C4-2B (cell line): ENCODE measurements around the gene DOCK11.

ENCODE experiments used
- ZFX ChIP-seq: fragments of 450-650 bp; IDR thresholded peaks from 2 replicates; pipeline ENCODE4 v1.6.1; 2017
- TF ChIP-seq, protein P1 (sequence below): fragments of 450-650 bp; conservative IDR thresholded peaks from 2 replicates; pipeline ENCODE4 v1.5.1; 2017; ENCODE audit warnings: mild to moderate bottlenecking

DNA sequence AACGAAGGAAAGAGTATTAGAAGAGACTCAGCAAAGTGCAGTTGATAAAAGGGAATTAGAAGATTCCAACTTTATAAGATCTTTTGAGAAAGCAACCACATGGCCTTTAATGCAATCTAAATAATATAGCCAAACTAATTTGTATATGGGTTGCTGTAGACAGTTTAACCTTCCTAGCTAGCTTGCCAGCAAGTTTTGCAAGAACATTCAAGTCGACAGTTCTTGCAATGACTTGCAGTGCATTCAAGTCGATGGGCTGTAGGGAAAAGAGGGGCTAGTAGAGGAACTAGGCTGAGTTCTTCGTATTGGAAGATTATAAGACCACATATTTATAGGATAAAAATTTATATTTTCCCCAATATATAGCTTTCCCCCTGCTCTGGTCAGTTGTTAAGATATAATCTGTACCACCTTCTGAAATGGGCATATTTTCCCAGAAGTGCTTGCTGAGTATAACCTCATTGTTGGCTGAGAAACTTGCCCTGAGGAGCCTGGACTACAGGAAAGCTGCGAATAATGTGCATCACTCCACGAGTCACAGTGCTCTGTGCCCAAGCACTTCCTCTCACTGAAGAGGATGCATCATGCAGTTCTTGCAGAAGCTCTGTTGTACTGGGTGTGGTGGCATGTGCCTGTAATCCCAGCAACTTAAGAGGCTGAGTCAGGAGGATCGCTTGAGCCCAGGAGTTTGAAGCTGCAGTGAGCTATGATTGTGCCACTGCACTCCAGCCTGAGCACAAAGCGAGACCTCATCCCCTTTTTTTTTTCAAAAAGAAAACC is 56.7 kb downstream of the DOCK11 start:
- TF ChIP-seq, protein P1, sequence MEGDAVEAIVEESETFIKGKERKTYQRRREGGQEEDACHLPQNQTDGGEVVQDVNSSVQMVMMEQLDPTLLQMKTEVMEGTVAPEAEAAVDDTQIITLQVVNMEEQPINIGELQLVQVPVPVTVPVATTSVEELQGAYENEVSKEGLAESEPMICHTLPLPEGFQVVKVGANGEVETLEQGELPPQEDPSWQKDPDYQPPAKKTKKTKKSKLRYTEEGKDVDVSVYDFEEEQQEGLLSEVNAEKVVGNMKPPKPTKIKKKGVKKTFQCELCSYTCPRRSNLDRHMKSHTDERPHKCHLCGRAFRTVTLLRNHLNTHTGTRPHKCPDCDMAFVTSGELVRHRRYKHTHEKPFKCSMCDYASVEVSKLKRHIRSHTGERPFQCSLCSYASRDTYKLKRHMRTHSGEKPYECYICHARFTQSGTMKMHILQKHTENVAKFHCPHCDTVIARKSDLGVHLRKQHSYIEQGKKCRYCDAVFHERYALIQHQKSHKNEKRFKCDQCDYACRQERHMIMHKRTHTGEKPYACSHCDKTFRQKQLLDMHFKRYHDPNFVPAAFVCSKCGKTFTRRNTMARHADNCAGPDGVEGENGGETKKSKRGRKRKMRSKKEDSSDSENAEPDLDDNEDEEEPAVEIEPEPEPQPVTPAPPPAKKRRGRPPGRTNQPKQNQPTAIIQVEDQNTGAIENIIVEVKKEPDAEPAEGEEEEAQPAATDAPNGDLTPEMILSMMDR, result no peak
- no peak for TF ChIP-seq ZFX
